EH (cell line): ENCODE measurements around the gene TRMU.

Experiments
- DNase-seq: peaks from one replicate; pipeline ENCODE4 v3.0.0-alpha.2; 2015; ENCODE audit warnings: low read depth

The TRMU gene

DNA sequence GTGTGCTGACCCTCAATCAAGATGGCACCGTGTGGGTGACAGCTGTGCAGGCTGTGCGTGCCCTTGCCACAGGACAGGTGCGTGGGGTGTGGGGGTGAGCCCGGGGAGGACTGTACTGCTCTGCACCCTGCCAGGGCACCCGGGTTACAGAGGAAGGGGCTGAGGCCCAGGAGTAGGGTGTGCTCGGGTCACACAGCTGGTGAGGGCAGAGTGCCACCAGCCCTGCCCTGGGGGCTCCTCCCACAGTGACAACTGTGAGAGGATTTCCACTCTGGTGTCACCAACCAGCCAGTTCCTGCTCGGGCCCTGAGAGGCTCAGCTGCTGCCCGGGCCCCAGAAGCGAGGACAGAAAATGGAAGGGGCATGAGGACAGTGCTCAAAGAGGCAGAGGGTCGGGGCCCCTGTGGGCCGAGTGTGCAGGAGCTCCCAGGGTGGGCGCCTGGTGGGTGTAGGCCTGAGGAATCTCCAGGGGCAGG lies 20.5 kb downstream of the TRMU start:
- no peak for DNase-seq

DNA sequence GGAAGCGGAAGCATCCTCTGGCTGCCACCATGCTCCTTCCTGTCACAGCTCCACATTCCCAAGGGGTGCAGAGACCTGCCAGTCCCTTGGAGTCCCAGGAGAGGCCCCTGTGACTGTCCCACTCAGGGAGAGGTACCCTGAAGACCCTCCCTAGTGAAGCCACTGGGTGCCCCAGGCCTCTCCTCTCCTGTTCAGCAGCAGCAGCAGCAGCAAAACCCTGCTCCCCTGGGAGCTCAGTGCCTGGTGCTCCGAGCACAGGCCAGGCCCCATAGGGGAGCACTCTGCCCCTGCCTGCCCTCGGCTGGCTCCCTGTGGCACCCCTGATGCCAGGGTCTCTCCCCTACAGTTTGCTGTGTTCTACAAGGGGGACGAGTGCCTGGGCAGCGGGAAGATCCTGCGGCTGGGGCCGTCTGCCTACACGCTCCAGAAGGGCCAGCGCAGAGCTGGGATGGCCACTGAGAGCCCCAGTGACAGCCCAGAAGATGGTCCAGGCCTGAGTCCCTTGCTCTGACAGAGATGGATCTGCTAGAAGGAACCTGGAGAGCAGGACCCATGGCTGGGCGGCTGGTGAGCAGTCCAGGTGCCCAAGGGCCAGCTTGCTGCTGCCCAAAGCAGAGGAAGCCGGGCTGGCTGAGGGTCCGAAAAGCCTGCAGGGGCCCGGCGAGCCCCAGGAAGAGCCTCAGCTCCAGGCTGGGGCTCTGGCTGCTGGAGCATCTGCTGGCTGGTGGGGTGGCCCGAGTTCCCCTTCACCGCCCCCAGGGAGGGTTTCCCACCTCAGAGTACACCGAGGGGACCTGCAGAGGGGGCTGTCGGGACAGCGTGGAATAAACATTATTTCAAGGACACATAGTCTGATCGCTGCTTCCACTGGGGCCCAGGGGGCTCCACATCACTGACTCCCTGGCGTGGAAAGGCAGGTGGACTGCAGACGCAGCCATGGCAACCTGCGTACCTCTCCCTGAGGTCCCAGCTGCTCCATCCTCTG lies 21.3 kb downstream of the TRMU start:
- DNase-seq = no peak

DNA sequence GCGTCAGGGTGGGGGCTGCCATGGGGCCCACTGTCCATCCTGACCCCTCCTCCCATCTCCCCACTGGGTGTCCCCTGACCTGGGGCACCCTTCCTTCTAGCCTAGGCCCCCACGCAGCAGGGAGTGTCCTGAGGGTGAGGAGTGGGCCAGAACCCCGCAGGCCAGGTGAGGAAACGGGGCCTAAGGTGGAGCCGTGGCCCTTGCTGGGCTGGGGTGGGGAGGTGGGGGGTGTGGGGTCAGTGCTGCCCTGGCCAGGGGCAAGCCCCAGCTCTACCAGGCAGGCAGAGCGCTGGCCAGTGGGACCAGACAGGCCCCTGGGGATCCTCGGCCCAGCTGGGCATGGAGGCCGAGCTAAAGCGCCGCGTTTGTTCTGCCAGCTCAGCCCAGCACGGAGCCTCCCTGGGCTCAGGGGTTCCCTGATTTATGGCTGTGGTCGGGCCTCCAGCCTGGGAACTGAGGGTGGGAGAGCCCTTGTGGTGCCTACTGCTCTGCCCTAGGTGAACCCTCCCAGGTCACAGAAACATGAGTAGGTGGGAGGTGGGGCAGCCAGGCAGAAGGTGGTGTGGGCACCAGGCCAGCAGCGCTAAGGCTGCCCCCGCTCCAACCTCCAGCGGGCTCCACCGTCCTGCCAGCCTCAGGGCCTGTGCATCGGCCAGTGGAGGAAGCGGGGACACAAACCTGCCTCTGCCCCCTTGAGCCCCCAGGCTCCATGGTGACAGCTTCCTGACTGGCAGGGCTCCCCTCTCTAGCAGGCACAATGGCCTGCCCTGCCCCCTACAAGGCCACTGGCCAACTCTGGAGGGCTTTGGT lies 22.4 kb downstream of the TRMU start:
- no peak for DNase-seq

DNA sequence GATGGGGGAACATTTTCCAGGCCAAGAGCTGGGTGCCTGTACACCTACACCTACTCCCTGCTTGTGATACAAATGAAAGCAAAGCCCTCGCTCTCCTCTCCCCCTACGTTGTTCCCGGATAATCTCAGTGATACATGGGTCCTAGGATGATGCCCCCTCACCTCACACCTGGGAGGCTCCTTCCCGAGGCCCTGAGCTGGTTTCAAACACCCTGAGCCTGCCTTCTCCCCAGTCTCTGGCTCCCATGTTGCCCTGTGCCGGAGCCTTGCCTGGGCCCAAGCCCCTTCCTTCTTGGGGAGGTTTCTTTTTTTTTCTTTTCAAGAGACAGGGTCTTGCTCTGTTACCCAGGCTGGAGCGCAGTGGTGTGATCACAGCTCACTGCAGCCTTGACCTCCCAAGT lies 23.3 kb downstream of the TRMU start:
- DNase-seq = no peak

DNA sequence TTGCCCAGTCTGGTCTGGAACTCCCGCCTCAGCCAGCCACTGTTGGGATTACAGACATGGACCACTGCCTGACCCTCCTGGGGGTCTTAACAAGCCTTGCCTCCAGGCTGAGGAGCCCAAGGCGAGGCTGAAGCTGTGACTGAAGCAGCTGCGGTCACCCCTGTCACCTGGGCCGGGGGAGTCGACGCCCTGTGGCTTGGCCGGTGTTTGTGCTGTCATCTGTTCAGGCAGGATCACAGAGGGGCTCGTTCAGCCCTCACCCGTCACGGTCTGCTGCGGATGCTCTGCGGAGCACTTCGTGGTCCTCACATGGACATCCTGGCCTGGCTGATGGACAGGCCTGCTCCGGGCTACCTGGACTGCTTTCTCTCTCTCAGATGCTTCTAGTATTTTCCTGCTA lies 23.8 kb downstream of the TRMU start:
- no peak for DNase-seq

DNA sequence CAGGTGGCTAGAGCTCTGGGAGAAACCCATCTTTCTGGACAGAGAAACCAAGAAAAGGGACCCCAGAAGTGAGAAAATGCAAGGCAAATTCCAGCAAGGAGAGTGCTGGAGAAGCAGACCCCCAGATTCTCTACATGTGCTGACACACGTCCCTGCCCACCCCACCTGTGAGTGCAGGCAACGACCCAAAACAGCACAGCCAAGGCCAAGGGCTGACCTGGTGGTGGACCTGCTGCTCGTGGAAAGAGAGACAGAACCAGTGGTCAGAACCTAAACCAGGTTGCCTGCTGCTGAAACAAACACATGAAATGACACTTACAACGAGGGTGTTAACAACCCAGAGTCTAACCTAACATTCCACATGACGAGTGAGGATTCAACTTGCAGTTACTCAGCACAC lies 24.6 kb downstream of the TRMU start:
- no peak for DNase-seq

DNA sequence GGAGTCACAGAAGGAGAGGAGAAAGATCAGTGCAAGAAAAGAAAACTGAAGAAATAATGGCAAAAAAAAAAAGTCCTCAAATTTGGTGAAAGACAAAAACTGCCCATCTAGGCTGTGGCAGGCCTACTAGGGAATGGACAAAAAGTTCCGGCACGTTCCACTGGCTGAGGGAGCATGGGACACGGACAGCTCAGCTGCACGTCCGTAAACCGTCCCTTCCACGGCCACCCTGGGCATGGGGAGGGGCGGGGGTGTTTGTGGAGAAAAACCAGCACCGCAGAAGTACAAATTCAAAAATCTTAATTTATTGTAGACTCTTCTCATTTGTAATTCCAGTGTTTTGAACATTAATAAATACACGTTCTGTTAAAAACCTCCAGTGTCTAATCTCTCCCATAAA lies 25.4 kb downstream of the TRMU start:
- no peak for DNase-seq

DNA sequence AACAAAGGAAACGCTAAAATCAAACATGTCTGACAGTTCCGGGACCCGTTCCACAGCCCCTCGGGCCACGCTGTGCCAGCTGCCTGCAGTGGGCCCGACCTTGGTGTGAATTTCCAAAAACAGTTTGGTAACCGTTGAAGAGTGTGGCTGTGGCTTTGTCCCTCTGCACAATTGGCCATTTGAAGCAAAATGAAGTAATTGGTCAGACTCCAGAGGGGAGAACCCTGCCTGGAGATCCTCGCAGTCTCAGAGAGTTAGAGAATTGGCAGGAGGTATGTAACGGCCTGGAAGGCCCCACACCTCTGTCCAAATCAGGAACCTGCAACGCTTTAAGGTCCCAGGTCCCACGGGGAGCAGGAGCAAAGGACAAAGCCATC lies 26.3 kb downstream of the TRMU start:
- no peak for DNase-seq

DNA sequence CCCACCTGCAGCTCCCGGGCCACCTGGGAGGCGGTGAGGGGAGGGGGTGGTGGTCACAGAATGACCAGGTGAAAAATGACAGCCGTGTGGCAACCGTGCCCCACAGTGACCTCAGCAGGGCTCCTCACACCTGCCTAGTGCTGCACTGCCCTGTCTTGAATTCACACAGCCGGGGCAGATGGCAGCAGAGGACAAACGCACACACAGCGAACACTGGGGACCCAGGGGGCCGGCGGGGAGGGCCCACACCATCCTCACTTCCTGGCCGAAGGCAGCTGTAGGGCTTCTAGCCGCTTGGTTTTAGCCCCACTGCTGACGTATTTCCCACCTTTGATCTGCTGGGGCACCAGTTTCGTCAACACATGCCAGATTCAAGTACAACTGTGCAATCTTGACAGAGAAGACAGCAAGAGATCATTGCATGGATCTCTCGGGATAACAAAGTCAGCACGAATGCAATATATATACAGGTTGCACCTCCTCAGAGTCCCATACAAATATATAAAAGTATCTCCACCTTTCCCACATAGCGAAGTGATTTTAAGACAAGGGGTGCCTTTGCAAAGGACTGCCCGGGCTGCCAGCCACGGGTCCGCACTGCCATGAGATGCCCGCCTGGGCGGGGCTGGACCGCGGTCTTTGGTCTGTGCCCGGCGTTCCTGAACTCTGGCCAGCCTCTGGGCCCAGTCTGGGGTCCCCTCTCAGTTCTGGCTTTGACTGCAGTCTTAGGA lies 26.9 kb downstream of the TRMU start:
- DNase-seq = no peak

DNA sequence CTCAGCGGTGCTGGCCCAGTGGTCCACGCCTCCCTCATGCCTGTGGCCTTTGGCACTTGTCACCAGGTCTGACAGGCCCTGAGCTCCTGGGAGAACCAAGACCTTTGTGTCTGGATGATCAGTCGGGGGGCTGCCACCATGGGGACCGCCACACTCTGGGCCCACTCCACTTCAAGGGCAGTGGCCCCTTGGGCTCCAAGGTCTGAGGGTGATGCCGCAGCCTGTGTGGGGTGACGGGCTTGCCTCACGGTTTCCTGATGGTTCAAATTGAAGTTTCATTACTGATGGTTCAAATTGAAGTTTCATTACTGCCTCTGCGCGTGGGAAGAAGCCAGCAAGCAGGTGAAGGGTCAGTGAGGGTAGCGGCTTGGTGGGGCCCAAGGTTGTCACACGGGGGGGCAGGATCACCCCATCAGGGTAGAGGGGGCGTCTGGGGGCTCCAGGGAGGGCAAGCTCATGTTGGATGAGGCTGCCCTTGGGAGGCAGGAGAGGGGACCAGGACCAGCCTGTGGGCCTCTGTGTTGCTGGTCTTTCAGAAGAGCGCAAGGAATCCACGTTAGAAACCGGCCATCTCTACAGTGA lies 27.5 kb downstream of the TRMU start:
- no peak for DNase-seq

DNA sequence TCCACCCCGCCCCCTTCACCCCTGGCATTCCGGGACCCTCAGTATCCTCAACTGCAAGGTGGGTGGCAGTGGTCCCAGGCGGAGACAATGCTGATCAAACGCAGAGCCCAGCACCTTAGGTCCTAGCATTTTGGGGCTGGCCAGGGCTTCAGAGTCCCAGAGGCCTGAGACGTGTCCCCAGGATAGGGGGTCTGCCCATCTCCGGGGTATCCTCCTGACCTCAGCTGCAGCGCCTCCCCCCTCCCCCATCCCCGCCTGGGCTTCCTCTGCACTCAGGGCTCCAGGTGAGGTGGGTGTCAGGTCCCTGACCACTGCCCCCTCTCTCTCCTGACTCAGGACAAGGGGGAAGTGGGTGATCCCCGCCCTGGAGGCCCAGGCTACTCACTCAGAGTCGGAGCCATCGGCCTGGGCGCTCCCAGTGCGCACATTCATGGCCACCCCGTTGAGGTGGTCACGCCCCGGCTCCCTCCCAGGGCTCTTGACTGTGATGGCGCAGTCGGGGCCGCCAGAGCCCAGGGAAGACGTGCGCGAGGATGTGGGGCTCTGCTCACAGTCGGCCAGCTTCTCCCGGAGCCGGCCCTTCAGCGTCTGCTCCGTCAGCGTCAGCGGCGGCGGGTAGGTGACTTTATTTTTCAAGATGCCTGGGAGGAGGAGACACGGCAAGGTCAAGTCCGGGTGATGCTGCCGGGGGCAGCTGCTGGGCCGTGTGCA lies 28.3 kb downstream of the TRMU start:
- no peak for DNase-seq

DNA sequence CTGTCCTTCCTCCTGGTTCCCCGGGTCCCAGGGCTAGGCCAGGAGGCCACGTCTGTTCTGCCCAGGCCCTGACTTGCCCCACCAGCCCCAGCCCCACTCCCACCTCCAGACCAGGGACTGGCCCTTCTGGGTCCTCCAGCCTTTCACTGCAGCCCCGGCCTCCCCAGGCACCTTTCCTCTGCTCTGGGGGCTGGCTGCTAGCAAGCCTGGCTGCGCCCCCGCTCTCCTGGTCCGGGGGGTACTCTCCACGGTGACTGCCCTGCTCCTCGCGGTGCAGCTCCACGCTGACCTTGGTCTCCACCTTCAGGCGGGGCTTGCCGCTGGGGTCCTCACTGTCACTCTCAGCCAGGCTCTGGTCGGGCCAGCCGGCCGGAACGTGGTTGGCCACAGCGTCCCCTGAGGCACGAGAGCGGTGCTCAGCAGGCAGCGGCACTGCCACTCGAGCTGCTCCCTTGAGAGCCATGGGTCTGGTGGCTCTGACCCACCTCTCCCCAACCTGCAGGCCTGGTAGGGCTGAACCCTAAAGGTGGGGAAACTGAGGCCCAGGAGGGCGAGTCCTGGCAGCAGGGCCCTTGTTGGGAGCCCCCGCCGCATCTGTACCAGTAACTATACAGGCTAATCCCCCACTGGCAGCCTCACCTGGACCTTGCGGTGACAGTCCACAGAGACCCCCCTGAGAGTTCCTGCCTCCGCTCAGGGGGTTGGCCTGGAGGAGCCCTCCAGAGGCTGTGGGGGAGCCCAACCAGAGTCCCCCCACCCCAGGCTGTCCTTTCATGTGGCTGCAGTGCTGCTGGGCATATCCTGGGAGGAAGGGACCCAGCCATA lies 29.0 kb downstream of the TRMU start:
- DNase-seq = no peak

DNA sequence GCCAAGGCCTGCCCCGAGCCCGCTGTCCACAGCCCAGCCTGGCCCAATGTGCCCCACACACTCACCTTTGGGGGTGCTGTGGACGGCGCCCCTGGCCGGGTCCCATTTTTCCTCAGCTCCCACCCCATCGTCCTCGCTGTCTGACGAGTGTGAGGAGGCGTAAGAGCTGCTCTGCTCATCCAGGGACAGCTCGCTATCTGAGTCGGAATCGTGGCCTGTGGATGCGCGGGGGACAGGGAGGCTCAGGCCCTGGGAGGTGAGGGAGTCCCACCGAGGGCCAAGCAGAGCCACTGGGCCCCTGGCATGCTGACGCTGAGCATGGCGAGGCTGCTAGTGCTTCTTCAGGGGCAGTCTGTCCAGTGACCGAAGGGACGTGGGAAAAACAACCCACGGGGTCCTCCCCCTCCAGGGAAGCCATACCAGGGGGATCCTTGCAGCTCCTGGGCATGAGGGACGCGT lies 29.7 kb downstream of the TRMU start:
- no peak for DNase-seq

DNA sequence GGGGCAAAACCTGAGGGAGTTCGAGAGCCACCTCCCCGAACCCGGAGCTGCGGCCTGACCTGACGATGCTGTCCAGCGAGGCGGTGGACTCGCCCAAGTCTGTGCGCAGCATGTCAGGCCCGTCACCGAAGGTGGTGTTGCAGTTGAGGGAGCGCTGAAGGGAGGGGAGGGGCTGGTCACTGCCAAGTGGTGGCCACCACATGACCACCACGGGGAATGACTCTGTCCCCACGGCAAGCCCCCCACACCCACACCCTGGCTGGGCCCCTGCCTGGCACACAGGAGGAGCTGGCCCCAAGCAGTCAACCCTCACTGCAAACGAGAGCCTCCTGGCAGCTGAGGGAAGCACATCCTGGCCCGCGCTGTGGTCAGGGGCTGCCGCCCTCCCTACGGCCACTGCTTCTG lies 30.8 kb downstream of the TRMU start:
- no peak for DNase-seq

DNA sequence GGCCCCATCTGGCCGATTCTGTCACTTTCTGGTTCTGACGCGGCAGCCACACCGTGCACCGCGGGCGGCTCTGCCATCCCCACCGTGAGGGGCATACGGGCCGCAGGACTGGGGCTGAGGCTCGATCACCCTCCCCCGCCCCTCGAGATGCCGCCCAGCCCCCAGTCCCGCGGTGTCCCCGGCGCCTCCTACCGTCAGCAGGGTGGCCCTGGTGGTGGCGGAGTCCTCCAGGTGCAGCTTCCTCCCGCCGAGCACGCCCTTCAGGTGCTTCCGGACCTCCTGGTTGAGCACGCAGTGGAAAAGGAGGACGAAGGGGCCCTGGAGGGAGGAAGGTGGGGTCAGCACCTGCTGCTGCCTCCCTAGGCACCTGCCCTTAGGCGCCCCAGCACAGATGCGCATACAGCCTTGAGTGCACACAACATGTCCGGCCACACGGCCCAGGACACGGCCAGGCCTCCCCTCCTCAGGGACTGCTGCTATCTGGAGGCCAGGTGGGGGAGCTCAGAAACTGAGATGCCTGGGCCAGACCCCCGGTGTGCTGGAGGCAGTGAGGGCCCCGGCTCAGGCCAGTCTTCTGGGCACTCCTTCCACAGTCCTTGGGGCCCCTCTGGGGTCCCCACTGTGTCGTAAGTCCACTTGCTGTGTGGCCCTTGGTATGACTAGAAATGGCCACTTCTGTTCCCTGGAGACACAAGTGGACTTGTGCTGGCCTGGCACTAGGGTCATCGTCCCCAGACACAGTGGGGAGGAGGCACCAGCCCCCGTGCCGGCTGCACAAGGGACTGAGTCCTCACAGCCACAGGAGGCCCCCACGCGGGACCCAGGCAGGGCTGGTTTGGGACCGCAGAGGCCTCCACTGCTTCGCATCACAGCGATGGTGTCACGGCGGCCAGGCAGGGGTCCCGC lies 31.5 kb downstream of the TRMU start:
- no peak for DNase-seq

DNA sequence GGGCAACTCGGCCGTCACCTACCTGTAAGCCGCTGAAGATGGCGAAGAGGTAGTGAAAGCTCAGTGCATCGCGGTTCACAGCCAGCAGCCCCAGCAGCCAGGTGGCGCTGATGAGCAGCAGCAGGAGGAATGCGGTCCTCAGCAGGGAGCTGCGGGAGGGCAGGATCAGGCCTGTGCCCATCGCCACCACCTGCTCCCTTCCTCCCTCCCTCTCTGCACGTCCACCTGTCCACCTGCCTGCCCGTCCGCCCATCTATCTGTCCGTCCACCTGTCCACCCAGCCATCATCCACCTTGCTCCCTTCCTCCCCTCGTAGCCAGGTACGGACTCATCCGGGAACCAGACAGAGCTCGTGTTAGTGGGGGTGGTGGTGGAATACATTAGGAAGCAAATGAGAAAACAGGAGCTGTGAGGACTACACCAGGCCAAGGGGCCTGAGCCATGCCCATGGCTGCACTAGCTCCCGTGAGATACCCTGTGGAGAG lies 32.2 kb downstream of the TRMU start:
- peak; percentile 63 for DNase-seq

DNA sequence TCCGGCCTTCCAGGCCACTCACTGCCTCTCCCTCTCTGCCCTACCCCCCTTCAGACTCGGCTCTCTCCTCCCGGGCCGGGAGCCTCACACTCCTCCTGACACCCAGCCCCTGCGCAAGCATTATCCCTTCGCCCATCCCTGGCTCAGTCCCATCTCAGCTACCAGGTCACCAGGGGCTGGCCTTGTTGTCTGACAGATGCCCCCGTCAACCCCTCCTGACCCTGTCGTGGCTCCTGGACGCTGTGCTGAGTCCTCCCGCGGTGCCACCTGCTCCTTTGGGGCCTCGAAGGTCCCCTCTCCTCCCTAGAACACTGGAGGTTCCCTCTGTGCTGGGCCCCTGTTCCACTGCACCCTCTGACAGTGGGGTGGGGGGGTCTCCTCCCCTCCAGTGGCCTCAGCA lies 32.9 kb downstream of the TRMU start:
- no peak for DNase-seq

DNA sequence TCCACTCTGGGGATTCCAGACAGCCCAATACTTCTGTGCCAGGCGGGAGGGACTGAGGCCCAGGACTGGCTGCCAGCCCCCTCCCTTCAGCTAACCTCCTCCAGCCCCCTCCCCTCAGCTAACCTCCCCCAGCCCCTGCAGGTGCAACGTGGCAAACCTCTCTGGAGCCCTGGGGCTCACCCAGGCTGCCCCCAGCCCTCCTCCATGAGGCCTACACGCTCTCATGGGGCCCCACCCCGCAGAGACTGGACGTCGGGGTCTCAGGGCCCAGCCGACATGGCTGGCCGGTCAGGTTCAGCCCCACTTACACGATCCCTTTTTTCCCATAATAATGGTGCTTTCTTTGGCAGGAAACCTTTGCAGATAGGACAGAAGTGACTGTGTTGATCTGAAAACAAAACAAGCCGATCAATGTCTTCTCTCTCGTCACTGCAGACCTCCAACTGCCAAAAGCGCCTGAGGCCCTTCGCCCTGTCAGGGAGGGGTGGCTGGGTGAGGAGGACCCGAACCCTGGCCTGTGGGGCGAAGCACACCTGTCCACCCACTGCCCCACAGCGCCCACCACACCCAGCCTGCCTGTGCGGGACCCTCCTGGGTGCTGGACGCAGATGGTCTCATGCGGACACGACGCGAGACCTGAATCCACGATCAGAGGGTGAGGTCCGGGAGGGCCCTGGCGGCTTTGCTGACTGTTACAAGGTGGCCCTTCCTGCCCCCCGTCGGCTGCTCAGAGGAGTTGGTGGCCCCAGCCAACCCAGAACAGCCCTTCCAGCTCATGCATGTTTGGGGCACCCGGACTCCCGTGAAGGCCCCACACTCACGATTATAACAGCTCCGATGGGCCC lies 33.6 kb downstream of the TRMU start:
- no peak for DNase-seq
